Loucy (cell line): ENCODE results near the gene RNF113B.

Source experiments
- EZH2phosphoT487 ChIP-seq: fragments of 200-600 bp; IDR thresholded peaks from 2 replicates; pipeline ENCODE4 v1.6.1; 2018; ENCODE audit warnings: antibody characterized with exemption, mild to moderate bottlenecking, moderate library complexity, borderline replicate concordance
- TF ChIP-seq, protein P1 (sequence below): fragments of 200-600 bp; sonication (generic); conservative IDR thresholded peaks from 2 replicates; pipeline ENCODE4 v1.5.1; 2014; ENCODE audit warnings: mild to moderate bottlenecking, antibody characterized with exemption, low read length

DNA sequence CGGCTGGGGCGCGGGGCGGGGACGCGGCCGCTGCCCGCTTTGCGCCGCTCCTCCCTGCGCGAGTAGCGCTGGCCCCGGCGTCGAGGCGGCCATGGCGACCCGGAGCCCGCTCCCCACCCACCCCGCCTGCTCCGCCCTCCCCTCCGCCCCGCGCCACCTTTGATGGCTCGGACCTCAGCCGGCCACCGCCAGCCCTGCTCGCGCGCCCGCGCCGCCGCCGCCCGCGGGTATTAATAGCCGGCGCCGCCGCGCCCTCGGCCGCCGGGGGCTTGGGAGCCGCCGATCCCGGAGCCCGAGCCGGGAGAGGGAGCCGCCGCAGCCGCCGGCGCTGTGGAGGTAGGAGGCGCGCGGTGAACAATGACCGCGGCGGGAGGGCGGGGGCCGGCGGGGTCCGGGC is 33.9 kb downstream of the RNF113B start:
- TF ChIP-seq, protein P1, sequence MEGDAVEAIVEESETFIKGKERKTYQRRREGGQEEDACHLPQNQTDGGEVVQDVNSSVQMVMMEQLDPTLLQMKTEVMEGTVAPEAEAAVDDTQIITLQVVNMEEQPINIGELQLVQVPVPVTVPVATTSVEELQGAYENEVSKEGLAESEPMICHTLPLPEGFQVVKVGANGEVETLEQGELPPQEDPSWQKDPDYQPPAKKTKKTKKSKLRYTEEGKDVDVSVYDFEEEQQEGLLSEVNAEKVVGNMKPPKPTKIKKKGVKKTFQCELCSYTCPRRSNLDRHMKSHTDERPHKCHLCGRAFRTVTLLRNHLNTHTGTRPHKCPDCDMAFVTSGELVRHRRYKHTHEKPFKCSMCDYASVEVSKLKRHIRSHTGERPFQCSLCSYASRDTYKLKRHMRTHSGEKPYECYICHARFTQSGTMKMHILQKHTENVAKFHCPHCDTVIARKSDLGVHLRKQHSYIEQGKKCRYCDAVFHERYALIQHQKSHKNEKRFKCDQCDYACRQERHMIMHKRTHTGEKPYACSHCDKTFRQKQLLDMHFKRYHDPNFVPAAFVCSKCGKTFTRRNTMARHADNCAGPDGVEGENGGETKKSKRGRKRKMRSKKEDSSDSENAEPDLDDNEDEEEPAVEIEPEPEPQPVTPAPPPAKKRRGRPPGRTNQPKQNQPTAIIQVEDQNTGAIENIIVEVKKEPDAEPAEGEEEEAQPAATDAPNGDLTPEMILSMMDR: no peak
- no peak for TF ChIP-seq EZH2phosphoT487
